OCI-LY3 (cell line): ENCODE data around the gene NOP10.

Source experiments
- H2AFZ ChIP-seq: fragments of 200-600, 300-600 bp; shearing (Covaris generic); 2 replicates; pipeline ENCODE4 v1.6.0; 2014; ENCODE audit warnings: antibody characterized with exemption, low read depth, low read length
- H3K27ac ChIP-seq: fragments of 200-600, 300-600 bp; sonication (generic); 2 replicates; pipeline ENCODE4 v1.5.1; 2014; ENCODE audit warnings: mild to moderate bottlenecking, low read length, moderate library complexity, mixed read lengths
- H3K27me3 ChIP-seq: fragments of 200-600, 300-600 bp; sonication (generic); 2 replicates; pipeline ENCODE4 v1.6.1; 2014; ENCODE audit warnings: low read depth, low read length, mixed read lengths
- H3K36me3 ChIP-seq: fragments of 200-600, 300-600 bp; sonication (generic); replicated peaks from 2 replicates; pipeline ENCODE3; 2014; ENCODE audit warnings: low read depth, low read length, mixed read lengths
- H3K4me1 ChIP-seq: fragments of 300-600, 200-600 bp; sonication (generic); 2 replicates; pipeline ENCODE4 v1.6.1; 2014; ENCODE audit warnings: low read length, mixed read lengths
- H3K4me2 ChIP-seq: fragments of 200-600, 300-600 bp; sonication (generic); 2 replicates; pipeline ENCODE4 v1.6.1; 2014; ENCODE audit warnings: low read length, mixed read lengths
- H3K4me3 ChIP-seq: fragments of 300-600, 200-600 bp; sonication (generic); 2 replicates; pipeline ENCODE4 v1.5.1; 2014; ENCODE audit warnings: antibody characterized with exemption, mild to moderate bottlenecking, low read length, moderate library complexity
- H3K79me2 ChIP-seq: fragments of 300-600, 200-600 bp; shearing (Covaris generic); 2 replicates; pipeline ENCODE4 v1.6.1; 2014; ENCODE audit warnings: mild to moderate bottlenecking, low read length, mixed read lengths
- H3K9ac ChIP-seq: fragments of 300-600, 200-600 bp; shearing (Covaris generic); 2 replicates; pipeline ENCODE4 v1.6.0; 2014; ENCODE audit warnings: mild to moderate bottlenecking, low read length, moderate library complexity
- H3K9me3 ChIP-seq: fragments of 200-600, 300-600 bp; shearing (Covaris generic); 2 replicates; pipeline ENCODE4 v1.6.1; 2014; ENCODE audit warnings: low read length, mixed read lengths; ENCODE audit not compliant: insufficient read depth
- H4K20me1 ChIP-seq: fragments of 200-600, 300-600 bp; sonication (generic); 2 replicates; pipeline ENCODE4 v1.6.1; 2016; ENCODE audit warnings: low read length, mixed read lengths; ENCODE audit not compliant: insufficient read depth
- CTCF ChIP-seq: fragments of 200-600, 300-600 bp; sonication (generic); IDR thresholded peaks from 2 replicates; pipeline ENCODE4 v1.5.1; 2014; ENCODE audit warnings: antibody characterized with exemption, low read length, low read depth
- EZH2phosphoT487 ChIP-seq: fragments of 200-600 bp; shearing (Covaris generic); IDR thresholded peaks from 2 replicates; pipeline ENCODE4 v1.6.1; 2018; ENCODE audit warnings: antibody characterized with exemption, mixed run types, low read depth

Gene NOP10

GRCh38 chr15:34329006-34329405 is 13.9 kb downstream of the NOP10 start:
- 0 out of 2 replicates have a peak, but pooled peaks cover under 1% of the 10 kb centered on the region for H3K4me1 ChIP-seq
- no peak overlapping the region for H3K27ac ChIP-seq
- H4K20me1 ChIP-seq: no peaks in the 10 kb centered on the region
- H3K4me2 ChIP-seq: no peak overlapping the region
- no peak overlapping the region for H2AFZ ChIP-seq
- no peaks in the 10 kb centered on the region for H3K79me2 ChIP-seq
- TF ChIP-seq CTCF: no peak
- H3K27me3 ChIP-seq: no peaks in the 10 kb centered on the region
- H3K9me3 ChIP-seq: no peaks in the 10 kb centered on the region
- H3K4me3 ChIP-seq: no peak overlapping the region
- no peak overlapping the region for H3K9ac ChIP-seq
- no peaks in the 10 kb centered on the region for H3K36me3 ChIP-seq

GRCh38 chr15:34327906-34328305 is 15.0 kb downstream of the NOP10 start:
- no peaks in the 10 kb centered on the region for H3K79me2 ChIP-seq
- no peaks in the 10 kb centered on the region for H4K20me1 ChIP-seq
- no peak overlapping the region for H3K4me2 ChIP-seq
- H2AFZ ChIP-seq: no peak overlapping the region
- H3K4me3 ChIP-seq: no peak overlapping the region
- no peaks in the 10 kb centered on the region for H3K27me3 ChIP-seq
- H3K36me3 ChIP-seq: no peaks in the 10 kb centered on the region
- H3K4me1 ChIP-seq: no peaks in the 10 kb centered on the region
- H3K27ac ChIP-seq: no peak overlapping the region
- no peak for TF ChIP-seq EZH2phosphoT487
- no peak overlapping the region for H3K9ac ChIP-seq
- H3K9me3 ChIP-seq: no peaks in the 10 kb centered on the region

GRCh38 chr15:34325368-34325767 is 17.6 kb downstream of the NOP10 start:
- H3K36me3 ChIP-seq: no peaks in the 10 kb centered on the region
- H3K27ac ChIP-seq: no peak overlapping the region
- no peak overlapping the region for H2AFZ ChIP-seq
- no peaks in the 10 kb centered on the region for H3K79me2 ChIP-seq
- H3K9ac ChIP-seq: no peak overlapping the region
- TF ChIP-seq EZH2phosphoT487 (no peak), CTCF (no peak)
- H3K4me1 ChIP-seq: no peaks in the 10 kb centered on the region
- no peak overlapping the region for H3K4me3 ChIP-seq
- H3K9me3 ChIP-seq: no peaks in the 10 kb centered on the region
- no peaks in the 10 kb centered on the region for H3K27me3 ChIP-seq
- no peak overlapping the region for H3K4me2 ChIP-seq
- H4K20me1 ChIP-seq: no peaks in the 10 kb centered on the region

- Histone ChIP-seq H3K36me3 (no peaks in the 10 kb centered on the region), H3K4me2 (no peak overlapping the region)
These were observed 18.0 kb downstream of the NOP10 start for GRCh38 chr15:34324933-34325332.

More at GRCh38 chr15:34324933-34325332, 18.0 kb downstream of the NOP10 start:
- Histone ChIP-seq H2AFZ (no peak overlapping the region), H3K4me3 (no peak overlapping the region), H3K9me3 (no peaks in the 10 kb centered on the region), H3K27me3 (no peaks in the 10 kb centered on the region), H4K20me1 (no peaks in the 10 kb centered on the region), H3K4me1 (no peaks in the 10 kb centered on the region), H3K9ac (no peak overlapping the region), H3K79me2 (no peaks in the 10 kb centered on the region), H3K27ac (no peak overlapping the region)
- TF ChIP-seq CTCF (no peak), EZH2phosphoT487 (no peak)
